Gastroesophageal sphincter (tissue), 3 donors: ENCODE results near the gene ESAM.

ENCODE experiments used
- CTCF ChIP-seq, 4 experiments: fragments of 200-600 bp in 2 of 4; fragments of 450-650 bp in 2 of 4; sonication (generic) in 1 of 4; IDR thresholded peaks; one replicate each; pipeline ENCODE4 v1.5.1; 2017 to 2019; ENCODE audit warnings: antibody characterized with exemption in 4 of 4, mild to moderate bottlenecking in 2 of 4, moderate library complexity in 2 of 4
- EP300 ChIP-seq: sonication (generic); formaldehyde crosslinking; IDR thresholded peaks from one replicate; pipeline ENCODE4 v1.6.1; 2017; ENCODE audit warnings: antibody characterized with exemption, mild to moderate bottlenecking
- POLR2A ChIP-seq, 2 donors: fragments of 450-650 bp; IDR thresholded peaks; one replicate each; pipeline ENCODE4 v1.6.1; 2017; ENCODE audit warnings: antibody characterized with exemption in 2 of 2, mild to moderate bottlenecking in 2 of 2, moderate library complexity in 1 of 2
- POLR2AphosphoS5 ChIP-seq: sonication (generic); formaldehyde crosslinking; IDR thresholded peaks from one replicate; pipeline ENCODE4 v1.6.1; 2017; ENCODE audit warnings: antibody characterized with exemption

DNA sequence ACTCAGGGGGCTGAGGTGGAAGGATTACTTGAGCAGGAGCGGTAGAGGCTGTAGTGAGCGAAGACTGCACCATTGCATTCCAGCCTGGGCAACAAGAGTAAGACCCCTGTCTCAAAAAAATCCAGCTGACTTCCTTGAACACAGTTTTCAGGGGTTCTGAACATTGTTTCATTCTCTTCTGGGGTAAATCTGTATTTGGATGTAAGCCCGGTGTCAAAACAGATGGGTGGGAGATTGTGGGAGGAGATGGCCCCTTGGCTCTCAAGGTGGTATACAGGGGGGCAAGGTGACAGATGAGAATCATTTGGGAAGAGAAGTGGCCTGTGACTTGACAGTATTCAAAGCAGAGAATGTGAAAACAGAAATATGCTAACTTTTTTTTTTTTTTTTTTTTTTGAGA, 4.8 kb downstream of the ESAM start:
- TF ChIP-seq CTCF (IDR thresholded peaks at IDR 0.05) (no peak), POLR2A (IDR thresholded peaks at IDR 0.05) (no peak), EP300 (no peak), POLR2AphosphoS5 (no peak)
